ENCODE results near the gene SUSD1. TPM values are rescaled to one million over a fixed set of nuclear protein-coding genes. Genes with fewer than 3 reads are reported as not detected.

Gene SUSD1
- total and polyA plus RNA-seq, 9 of the 15 experiments (the other 6 are each of a cell fraction or from before 2014, with no cell fraction given), result 10.9 to 44.4 (median 36.1) TPM

- no peak overlapping the region for H3K4me3 ChIP-seq
- POLR2A ChIA-PET, result no interaction called here
- no peaks in the 10 kb centered on the region for H3K79me2 ChIP-seq (ENCODE audit: control insufficient read depth, insufficient read depth, low read length)
- no peaks in the 10 kb centered on the region for H3K9me1 ChIP-seq (ENCODE audit: control insufficient read depth, insufficient read depth, low read length)
- intact Hi-C loops (cut with micrococcal nuclease) (no loop called here), in situ Hi-C loops (cut with MboI) (no loop called here)
- H3K27ac ChIP-seq (ENCODE audit: extremely low read depth, low read depth, low read length), result no peak overlapping the region
- BruUV-seq (replicated peaks), result no TSS peak
- 100% methylated on average over 4 of the region's 4 CpGs for whole genome bisulfite sequencing (ENCODE audit: insufficient coverage, low coverage, missing lambda C conversion rate)
- no peaks in the 10 kb centered on the region for H4K20me1 ChIP-seq (replicated peaks; ENCODE audit: control insufficient read depth, insufficient read depth, low read length)
- H3K9ac ChIP-seq (ENCODE audit: insufficient read depth in 1 of 2, low read depth in 2 of 2, low read length in 2 of 2), result no peak overlapping the region
- H3K4me2 ChIP-seq (ENCODE audit: insufficient read depth, low read length), result no peak overlapping the region
- CTCF ChIA-PET (ENCODE audit: low intra/inter-chr PET ratio), result no interaction called here
- no peaks in the 10 kb centered on the region for H3K9me3 ChIP-seq (replicated peaks; ENCODE audit: control insufficient read depth, insufficient read depth, low read depth, low read length)
- TF ChIP-seq POLR2H (tag; IDR thresholded peaks at IDR 0.05; ENCODE audit: low read depth) (no peak), YY1 (IDR thresholded peaks at IDR 0.05; ENCODE audit: borderline replicate concordance in 1 of 3, control insufficient read depth in 1 of 3, extremely low read depth in 1 of 3, insufficient read depth in 3 of 3, insufficient read length in 1 of 3, insufficient replicate concordance in 2 of 3, low read depth in 1 of 3, low read length in 2 of 3) (peak in 1 of 3 experiments; percentile 52)
- no peaks in the 10 kb centered on the region; a peak in 1 of 5 replicates for H3K4me1 ChIP-seq (replicated peaks in 1 of 2; ENCODE audit: control insufficient read depth in 2 of 2, insufficient read depth in 2 of 2, low read length in 2 of 2)
- H2AFZ ChIP-seq (ENCODE audit: low read depth, low read length), result no peak overlapping the region
- no peak for DNase-seq (ENCODE audit: extremely low read depth in 1 of 4, low spot score in 3 of 4)
- H3K36me3 ChIP-seq (ENCODE audit: control insufficient read depth, insufficient read depth, low read length), result peaks cover 82% of the 10 kb centered on the region
- FAIRE-seq, result no peak
- ATAC-seq, result no peak
- H3K27me3 ChIP-seq (ENCODE audit: control insufficient read depth in 2 of 2, insufficient read depth in 2 of 2, low read length in 2 of 2), result no peaks in the 10 kb centered on the region
Measured at GRCh38 chr9:112049811-112050516, 125.1 kb downstream of the SUSD1 start.

GRCh38 chr9:112048924-112049691 is 126.0 kb downstream of the SUSD1 start:
- H3K4me2 ChIP-seq (ENCODE audit: insufficient read depth, low read length), result no peak overlapping the region
- CTCF ChIA-PET (ENCODE audit: low intra/inter-chr PET ratio), result no interaction called here
- H3K9me1 ChIP-seq (ENCODE audit: control insufficient read depth, insufficient read depth, low read length), result no peaks in the 10 kb centered on the region
- DNase-seq (ENCODE audit: extremely low read depth in 1 of 4, low spot score in 3 of 4), result no peak
- in situ Hi-C loops (cut with MboI) (no loop called here), intact Hi-C loops (cut with micrococcal nuclease) (no loop called here)
- H3K36me3 ChIP-seq (ENCODE audit: control insufficient read depth, insufficient read depth, low read length), result peaks cover 86% of the 10 kb centered on the region
- POLR2A ChIA-PET, result no interaction called here
- H3K4me3 ChIP-seq, result no peak overlapping the region
- 86% methylated on average over 11 of the region's 11 CpGs for WGBS (ENCODE audit: insufficient coverage, low coverage, missing lambda C conversion rate)
- no peaks in the 10 kb centered on the region for H3K9me3 ChIP-seq (replicated peaks; ENCODE audit: control insufficient read depth, insufficient read depth, low read depth, low read length)
- no peak overlapping the region for H3K27ac ChIP-seq (ENCODE audit: extremely low read depth, low read depth, low read length)
- BruUV-seq (replicated peaks), result no TSS peak
- H3K27me3 ChIP-seq (ENCODE audit: control insufficient read depth in 2 of 2, insufficient read depth in 2 of 2, low read length in 2 of 2), result no peaks in the 10 kb centered on the region
- no peaks in the 10 kb centered on the region for H3K79me2 ChIP-seq (ENCODE audit: control insufficient read depth, insufficient read depth, low read length)
- H3K4me1 ChIP-seq (replicated peaks in 1 of 2; ENCODE audit: control insufficient read depth in 2 of 2, insufficient read depth in 2 of 2, low read length in 2 of 2), result no peaks in the 10 kb centered on the region; a peak in 1 of 5 replicates
- H2AFZ ChIP-seq (ENCODE audit: low read depth, low read length), result no peak overlapping the region
- no peak overlapping the region for H3K9ac ChIP-seq (ENCODE audit: insufficient read depth in 1 of 2, low read depth in 2 of 2, low read length in 2 of 2)
- H4K20me1 ChIP-seq (replicated peaks; ENCODE audit: control insufficient read depth, insufficient read depth, low read length), result no peaks in the 10 kb centered on the region
- no peak for ATAC-seq
- no peak for FAIRE-seq
- TF ChIP-seq KDM2B (CRISPR knock-in tag; IDR thresholded peaks at IDR 0.05) (no peak), ZNF699 (CRISPR knock-in tag; IDR thresholded peaks at IDR 0.05; ENCODE audit: insufficient replicate concordance) (no peak), IRF1 (CRISPR knock-in tag; IDR thresholded peaks at IDR 0.05; ENCODE audit: borderline replicate concordance) (no peak), ZFP36 (IDR thresholded peaks at IDR 0.05; ENCODE audit: low read depth, low read length, partially characterized antibody) (no peak), NUFIP1 (IDR thresholded peaks at IDR 0.05; ENCODE audit: partially characterized antibody) (no peak), ZNF146 (CRISPR knock-in tag; IDR thresholded peaks at IDR 0.05; ENCODE audit: unreplicated experiment) (no peak), DLX4 (CRISPR knock-in tag; IDR thresholded peaks at IDR 0.05) (no peak), MCM5 (IDR thresholded peaks at IDR 0.05; ENCODE audit: low read depth) (no peak), FOXM1 (IDR thresholded peaks at IDR 0.05; ENCODE audit: low read depth) (no peak), FOXM1 (CRISPR knock-in tag; IDR thresholded peaks at IDR 0.05; ENCODE audit: low read depth) (no peak), CBFA2T3 (IDR thresholded peaks at IDR 0.05) (no peak)

Measured in K562 (cell line).